Neural crest cell (in vitro differentiated cells): Measurements from ENCODE around the gene COPS6. TPM values are rescaled to one million over a fixed set of nuclear protein-coding genes. Genes with fewer than 3 reads are reported as not detected.

Experiments
- DNase-seq: peaks from one replicate; pipeline ENCODE4 v3.0.0; 2021; ENCODE audit warnings: low read depth, mixed read lengths, low spot score
- H3K27ac Mint-ChIP-seq: one replicate; pipeline ENCODE4 v1.8.0; 2021; ENCODE audit warnings: mild to moderate bottlenecking, mixed read lengths; ENCODE audit not compliant: unreplicated experiment
- H3K27me3 Mint-ChIP-seq: 2 replicates; pipeline ENCODE4 v1.8.0; 2021; ENCODE audit warnings: low read depth, mild to moderate bottlenecking, mixed read lengths
- H3K36me3 Mint-ChIP-seq: 2 replicates; pipeline ENCODE4 v1.8.0; 2021; ENCODE audit warnings: low read depth, mild to moderate bottlenecking, mixed read lengths
- H3K4me1 Mint-ChIP-seq: 2 replicates; pipeline ENCODE4 v1.8.0; 2021; ENCODE audit warnings: mixed read lengths
- H3K4me3 Mint-ChIP-seq: one replicate; pipeline ENCODE4 v1.8.0; 2021; ENCODE audit warnings: mild to moderate bottlenecking, mixed read lengths
- H3K9me3 Mint-ChIP-seq: 2 replicates; pipeline ENCODE4 v1.8.0; 2021; ENCODE audit warnings: mixed read lengths
- CTCF ChIP-seq: fragments of 200-600 bp; sonication (generic); conservative IDR thresholded peaks from 2 replicates; pipeline ENCODE4 v1.5.0; 2021; ENCODE audit warnings: antibody characterized with exemption, mild to moderate bottlenecking
- total RNA-seq: library from RNA; stranded (reverse); gene quantifications from 2 replicates; pipeline ENCODE4 v1.2.1, GENCODE V29; 2021

Gene COPS6
- total RNA-seq, 1 donor from 2014 or later: 160 TPM

- H3K4me1 Mint-ChIP-seq: peaks cover 44% of the 10 kb centered on the region
- TF ChIP-seq CTCF: no peak
- H3K4me3 Mint-ChIP-seq: peak overlapping the region; percentile 99
- H3K27me3 Mint-ChIP-seq: peaks cover 18% of the 10 kb centered on the region
- no peaks in the 10 kb centered on the region for H3K9me3 Mint-ChIP-seq
- DNase-seq: no peak
- H3K36me3 Mint-ChIP-seq: peaks cover 32% of the 10 kb centered on the region
- peak overlapping the region; percentile 84 for H3K27ac Mint-ChIP-seq
Observed at GRCh38 chr7:100102950-100103840, 14.4 kb downstream of the COPS6 start.

- Mint-ChIP-seq H3K27me3 (peaks cover 11% of the 10 kb centered on the region), H3K4me3 (no peak overlapping the region), H3K4me1 (peaks cover 22% of the 10 kb centered on the region), H3K36me3 (peaks cover 11% of the 10 kb centered on the region), H3K27ac (peak overlapping the region; percentile 20), H3K9me3 (no peaks in the 10 kb centered on the region)
- DNase-seq: no peak
- TF ChIP-seq CTCF: no peak
Observed at GRCh38 chr7:100105534-100105933, 16.8 kb downstream of the COPS6 start.

GRCh38 chr7:100106633-100107032 is 17.9 kb downstream of the COPS6 start:
- no peak for TF ChIP-seq CTCF
- Mint-ChIP-seq H3K27ac (no peak overlapping the region), H3K9me3 (no peaks in the 10 kb centered on the region), H3K4me1 (peaks cover 16% of the 10 kb centered on the region), H3K4me3 (no peak overlapping the region), H3K36me3 (peaks cover 9% of the 10 kb centered on the region), H3K27me3 (peaks cover 5% of the 10 kb centered on the region)
- no peak for DNase-seq

GRCh38 chr7:100107125-100107737 is 18.5 kb downstream of the COPS6 start:
- no peak for DNase-seq
- TF ChIP-seq CTCF: no peak
- peaks cover 8% of the 10 kb centered on the region for H3K36me3 Mint-ChIP-seq
- no peaks in the 10 kb centered on the region for H3K9me3 Mint-ChIP-seq
- H3K4me1 Mint-ChIP-seq: peaks cover 16% of the 10 kb centered on the region
- H3K4me3 Mint-ChIP-seq: no peak overlapping the region
- H3K27ac Mint-ChIP-seq: no peak overlapping the region
- H3K27me3 Mint-ChIP-seq: peaks cover 3% of the 10 kb centered on the region

- H3K4me3 Mint-ChIP-seq: no peak overlapping the region
Observed at GRCh38 chr7:100107890-100108289, 19.1 kb downstream of the COPS6 start.

More at GRCh38 chr7:100107890-100108289, 19.1 kb downstream of the COPS6 start:
- Mint-ChIP-seq H3K36me3 (peaks cover 8% of the 10 kb centered on the region), H3K27ac (no peak overlapping the region), H3K4me1 (peaks cover 12% of the 10 kb centered on the region), H3K27me3 (peaks cover 3% of the 10 kb centered on the region), H3K9me3 (no peaks in the 10 kb centered on the region)
- no peak for TF ChIP-seq CTCF
- DNase-seq: no peak
